Measurements from ENCODE around the gene TMEM150B.

TMEM150B gene

DNA sequence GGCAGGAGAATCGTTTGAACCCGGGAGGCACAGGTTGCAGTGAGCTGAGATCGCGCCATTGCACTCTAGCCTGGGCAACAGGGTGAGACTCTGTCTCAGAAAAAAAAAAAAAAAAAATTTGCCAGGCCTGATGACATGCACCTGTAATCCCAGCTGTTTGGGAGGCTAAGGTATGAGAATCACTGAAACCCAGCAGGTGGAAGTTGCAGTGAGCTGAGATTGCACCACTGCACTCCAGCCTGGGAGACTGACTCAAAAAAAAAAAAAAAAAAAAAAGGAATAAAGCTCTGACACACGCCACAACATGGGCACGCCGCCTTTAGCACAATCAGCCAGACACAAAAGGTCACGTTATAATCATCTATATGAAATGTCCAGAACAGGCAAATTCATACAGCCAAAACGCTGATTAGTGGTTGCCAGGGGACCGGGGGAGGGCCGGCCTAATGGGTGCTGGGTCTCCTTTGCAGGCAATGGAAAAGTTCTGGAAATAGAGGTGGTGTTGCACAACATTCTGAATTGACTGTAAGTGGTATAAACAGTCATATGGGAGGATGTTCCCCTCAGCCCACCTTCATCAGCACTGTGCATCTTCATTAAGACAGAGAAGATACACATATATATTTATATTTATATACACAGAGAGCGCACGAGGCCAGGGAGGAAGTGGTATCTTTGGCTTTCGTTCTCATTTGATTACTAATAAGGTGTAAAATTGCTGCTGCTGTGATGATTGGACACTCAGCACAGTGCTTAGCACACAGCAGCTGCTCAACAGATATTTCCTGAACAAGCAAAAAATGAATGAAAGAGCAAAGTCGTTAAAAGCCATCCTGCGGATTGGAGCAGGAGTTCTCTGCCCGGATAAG, 49.1 kb downstream of the TMEM150B start:
- no peak for DNase-seq

DNA sequence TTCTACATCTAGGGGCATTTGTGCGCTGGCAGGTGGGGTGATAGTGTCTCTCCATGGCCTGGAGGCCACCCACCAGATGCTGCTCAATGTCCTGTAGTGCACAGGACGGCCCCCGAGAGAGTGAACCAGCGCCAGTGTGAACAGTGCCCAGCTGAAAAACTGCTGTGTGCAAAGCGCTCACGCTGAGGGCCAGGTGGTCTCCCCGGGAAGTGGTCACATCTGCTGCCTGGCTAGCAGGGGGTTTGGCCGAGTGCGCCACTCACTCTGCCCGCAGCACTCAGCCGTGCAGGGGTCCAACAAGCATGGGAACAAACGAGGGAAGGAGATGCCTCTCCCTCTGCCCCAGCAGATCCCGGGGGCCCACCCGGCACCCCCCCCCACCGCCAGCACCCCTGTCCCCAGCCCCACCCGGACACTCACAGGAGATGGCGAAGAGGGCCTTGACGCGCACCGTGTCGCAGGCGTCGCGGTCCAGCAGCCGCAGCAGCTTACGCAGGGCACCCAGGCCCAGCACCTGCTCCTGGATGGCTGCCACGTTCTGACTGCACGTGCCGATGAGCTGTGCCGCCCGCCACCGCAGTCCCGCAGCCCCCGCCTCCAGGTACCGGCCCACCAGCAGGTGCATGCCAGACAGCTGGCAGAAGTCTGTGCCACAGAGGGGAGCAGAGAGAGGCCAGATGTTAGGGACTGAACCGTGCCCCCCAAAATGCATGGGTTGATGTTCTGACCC, 51.0 kb downstream of the TMEM150B start:
- DNase-seq = no peak

DNA sequence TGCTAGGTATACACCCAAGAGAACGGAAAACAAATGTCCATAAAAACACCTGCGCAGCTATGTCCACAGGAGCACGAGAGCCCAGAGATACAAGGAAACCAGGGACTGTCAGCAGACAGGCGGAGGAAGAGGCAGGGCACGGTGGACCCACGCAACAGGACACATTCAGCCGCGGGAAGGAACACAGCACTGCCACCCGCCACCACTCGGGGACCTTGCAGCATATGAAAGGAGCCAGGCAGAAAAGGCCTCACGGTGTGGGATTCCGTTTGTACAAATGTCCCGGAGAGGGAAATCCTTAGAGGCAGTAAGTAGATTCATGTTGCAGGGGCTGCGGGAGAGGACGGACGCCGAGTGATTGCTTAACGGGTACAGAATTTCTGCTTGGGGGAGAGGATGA, 53.0 kb downstream of the TMEM150B start:
- DNase-seq = no peak

DNA sequence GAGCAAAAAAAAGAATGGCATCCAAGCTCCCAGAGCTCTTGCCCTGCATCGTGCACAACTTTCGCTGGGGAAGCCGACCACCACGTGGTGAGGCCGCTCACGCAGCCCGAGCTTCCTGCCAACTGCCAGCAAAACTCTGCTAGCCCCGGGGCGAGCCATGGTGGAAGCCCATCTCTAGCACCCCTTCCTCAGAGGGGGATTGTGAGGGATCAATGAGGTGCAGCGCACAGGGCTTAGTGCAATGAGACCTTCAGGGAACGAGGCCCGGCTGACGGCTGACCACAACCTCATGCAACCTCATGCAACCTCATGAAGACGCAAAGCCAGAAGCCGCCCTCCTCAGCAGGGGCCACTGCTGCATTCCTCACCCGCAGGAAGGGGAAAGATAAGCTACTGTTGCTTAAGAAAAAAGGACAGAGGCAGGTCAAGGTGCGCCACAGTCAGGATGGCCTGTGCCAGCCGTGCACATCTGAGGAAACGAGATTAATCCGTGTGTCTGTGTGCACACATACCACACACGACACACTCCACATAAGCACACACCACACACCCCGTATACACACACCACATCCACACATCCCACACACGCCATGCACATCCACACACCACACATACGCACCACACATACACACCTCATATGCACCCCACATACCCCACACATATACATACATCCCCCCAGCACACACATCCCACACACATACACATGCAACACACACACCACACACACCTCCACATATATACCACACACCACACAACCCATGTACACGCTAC, 54.8 kb downstream of the TMEM150B start:
- DNase-seq = no peak

DNA sequence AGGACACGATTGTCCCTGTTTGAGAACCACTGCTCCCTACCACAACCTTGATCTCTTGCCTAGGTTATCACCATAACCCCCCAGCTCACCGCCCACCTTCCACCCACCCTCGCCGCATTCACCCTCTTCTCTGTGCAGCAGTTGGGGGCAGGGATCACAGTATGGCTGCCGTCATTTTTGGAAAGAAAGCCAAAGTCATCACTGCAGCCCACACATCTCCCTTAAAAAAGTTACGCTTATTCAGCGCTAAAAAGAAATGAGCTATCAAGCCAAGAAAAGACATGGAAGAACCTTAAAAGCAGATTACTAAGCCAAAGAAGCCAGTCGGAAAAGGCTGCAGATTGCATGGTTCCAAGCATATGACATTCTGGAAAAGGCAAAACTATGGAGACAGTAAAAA, 55.8 kb downstream of the TMEM150B start:
- DNase-seq = no peak

DNA sequence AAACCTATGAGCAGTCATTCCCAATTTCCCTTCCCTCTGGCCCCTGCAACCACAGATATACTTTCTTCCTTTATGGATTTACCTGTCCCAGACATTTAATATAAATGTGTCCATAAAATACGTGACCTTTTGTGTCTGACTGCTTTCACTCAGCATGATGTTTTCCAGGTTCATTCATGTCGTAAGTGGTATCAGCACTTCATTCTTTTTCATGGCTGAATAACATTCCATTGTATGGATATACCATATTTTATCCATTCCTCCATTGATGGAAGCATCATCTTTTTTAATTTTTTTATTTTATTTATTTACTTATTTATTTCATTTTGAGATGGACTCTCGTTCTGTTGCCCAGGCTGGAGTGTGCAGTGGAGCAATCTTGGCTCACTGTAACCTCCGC, 58.3 kb downstream of the TMEM150B start:
- no peak for DNase-seq

DNA sequence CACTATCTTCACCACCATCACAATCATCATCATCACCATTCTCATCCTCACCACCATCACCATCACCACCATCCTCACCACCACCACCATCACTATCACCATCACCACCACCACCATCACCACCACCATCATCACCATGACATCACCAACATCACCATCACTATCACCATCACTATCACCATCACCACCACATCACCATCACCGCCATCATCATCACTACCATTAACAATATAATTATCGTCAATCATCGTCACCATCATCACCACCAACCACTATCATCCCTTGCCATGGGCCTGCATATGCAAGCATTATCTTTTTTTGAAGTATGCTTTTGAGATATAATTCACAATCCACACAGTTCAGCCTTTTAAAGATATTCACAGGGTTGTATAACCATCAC, 58.7 kb downstream of the TMEM150B start:
- no peak for DNase-seq

DNA sequence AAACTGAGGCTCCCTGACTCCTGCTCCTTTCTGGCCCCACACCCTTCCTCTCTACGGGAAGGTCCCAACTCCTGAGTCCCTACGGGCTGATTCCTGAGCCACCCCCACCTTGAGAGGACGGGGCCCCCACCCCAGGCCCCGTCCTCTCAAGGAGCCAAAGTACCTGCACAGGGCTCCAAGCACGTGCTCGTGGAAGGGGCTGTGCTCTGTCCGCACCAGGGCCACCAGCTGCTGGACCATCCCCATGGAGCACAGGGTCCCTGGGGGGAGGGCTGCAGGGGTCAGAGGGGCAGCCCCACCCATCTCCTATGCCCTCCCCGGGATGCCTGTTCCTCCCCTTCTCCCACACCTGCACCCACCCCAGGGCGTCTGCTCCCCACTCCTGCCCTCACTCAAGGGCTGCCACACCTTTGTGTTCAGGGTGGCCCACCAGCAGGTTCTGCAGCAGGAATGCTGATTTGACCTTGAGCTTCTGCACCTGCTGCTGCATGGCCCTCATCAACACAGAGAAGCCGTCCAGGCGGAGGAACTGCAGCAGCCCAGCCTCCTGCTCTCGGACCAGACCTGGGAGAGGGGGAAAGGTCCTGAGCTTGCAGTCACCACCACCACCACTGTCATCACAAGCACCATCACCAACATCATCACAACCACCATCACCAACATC, 59.3 kb downstream of the TMEM150B start:
- DNase-seq = no peak

DNA sequence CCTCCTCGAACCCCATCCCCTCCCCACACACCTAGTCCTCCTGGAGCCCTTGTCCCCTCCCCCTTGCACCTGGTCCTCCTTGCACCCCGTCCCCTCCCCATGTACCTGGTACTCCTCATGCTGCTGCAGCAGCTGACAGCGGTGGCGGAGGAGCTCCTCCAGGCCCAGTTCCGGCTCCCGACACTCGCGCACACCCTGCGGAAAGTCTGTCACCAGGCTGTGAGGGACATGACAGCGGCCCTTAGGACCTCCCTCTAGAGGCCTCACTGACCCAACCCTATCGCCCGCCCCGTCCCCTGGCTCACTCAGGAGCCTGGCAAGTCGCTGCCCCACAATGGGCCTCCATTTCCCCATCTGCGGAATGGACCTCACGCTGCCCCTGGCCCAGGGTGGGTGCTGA, 60.0 kb downstream of the TMEM150B start:
- no peak for DNase-seq

DNA sequence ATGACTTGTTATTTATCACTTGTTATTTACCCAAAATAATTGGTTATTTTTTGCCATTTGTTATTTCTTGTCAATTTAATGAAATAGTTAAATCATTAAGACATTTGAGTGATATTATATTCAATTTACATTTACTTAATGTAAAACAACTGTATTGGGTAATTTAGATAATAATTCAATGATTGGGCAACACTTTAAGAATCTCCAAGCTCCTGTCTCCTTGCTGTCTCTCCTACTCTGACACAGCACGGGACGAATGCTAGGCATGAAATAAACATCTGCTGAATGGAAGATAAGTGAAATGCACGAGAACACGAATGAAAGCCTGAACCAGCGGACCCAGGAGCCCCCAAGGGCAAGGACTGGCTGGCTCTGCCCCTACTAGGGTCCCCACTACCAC, 60.6 kb downstream of the TMEM150B start:
- DNase-seq = no peak

Measured in effector CD8-positive, alpha-beta T cell (primary cell).